Liver (tissue), 3 donors: ENCODE data around the gene KBTBD2.

Experiments
- EGR1 ChIP-seq, 2 donors: IDR thresholded peaks; 2 replicates each; pipeline ENCODE4 v1.6.1; 2016 to 2018; ENCODE audit warnings: antibody characterized with exemption in 2 of 2, low read depth in 2 of 2
- GABPA ChIP-seq, 2 donors: IDR thresholded peaks in 1 of 2; conservative IDR thresholded peaks in 1 of 2; 2 replicates each; pipeline ENCODE4 v1.6.1; 2016; ENCODE audit warnings: antibody characterized with exemption in 2 of 2, mild to moderate bottlenecking in 1 of 2, moderate library complexity in 1 of 2
- HNF4G ChIP-seq: IDR thresholded peaks from 2 replicates; pipeline ENCODE4 v1.6.1; 2016; ENCODE audit warnings: antibody characterized with exemption
- NR2F2 ChIP-seq: IDR thresholded peaks from 2 replicates; pipeline ENCODE4 v1.6.1; 2016; ENCODE audit warnings: antibody characterized with exemption
- RAD21 ChIP-seq, 2 donors: IDR thresholded peaks; 2 replicates each; pipeline ENCODE4 v1.6.1; 2016; ENCODE audit warnings: antibody characterized with exemption in 2 of 2, mild to moderate bottlenecking in 2 of 2
- RXRA ChIP-seq, 2 donors: IDR thresholded peaks; 2 replicates each; pipeline ENCODE4 v1.6.1; 2017 to 2018; ENCODE audit warnings: antibody characterized with exemption in 2 of 2, mild to moderate bottlenecking in 1 of 2
- SP1 ChIP-seq: IDR thresholded peaks from 2 replicates; pipeline ENCODE4 v1.6.1; 2018; ENCODE audit warnings: antibody characterized with exemption, mild to moderate bottlenecking
- TAF1 ChIP-seq: conservative IDR thresholded peaks from 2 replicates; pipeline ENCODE4 v1.6.1; 2016; ENCODE audit warnings: antibody characterized with exemption, mild to moderate bottlenecking
- TF ChIP-seq, protein P1 (sequence below): fragments of 150-350 bp; IDR thresholded peaks from 2 replicates; pipeline ENCODE4 v1.5.1; 2017; ENCODE audit warnings: improper control_type of control experiment, low read depth, low read length; ENCODE audit not compliant: missing input control
- TF ChIP-seq, protein P2 (sequence below): IDR thresholded peaks from 2 replicates; pipeline ENCODE4 v1.6.1; 2016; ENCODE audit warnings: antibody characterized with exemption
- TF ChIP-seq, protein P3 (sequence below): IDR thresholded peaks from 2 replicates; pipeline ENCODE4 v1.6.1; 2016; ENCODE audit warnings: antibody characterized with exemption, mild to moderate bottlenecking
- TF ChIP-seq, protein P4 (sequence below): IDR thresholded peaks from 2 replicates; pipeline ENCODE4 v1.6.1; 2016; ENCODE audit warnings: antibody characterized with exemption
- TF ChIP-seq, protein P5 (sequence below): IDR thresholded peaks from 2 replicates; pipeline ENCODE4 v1.6.1; 2016; ENCODE audit warnings: antibody characterized with exemption
- donor health status: healthy.
- donor health status: healthy.

DNA sequence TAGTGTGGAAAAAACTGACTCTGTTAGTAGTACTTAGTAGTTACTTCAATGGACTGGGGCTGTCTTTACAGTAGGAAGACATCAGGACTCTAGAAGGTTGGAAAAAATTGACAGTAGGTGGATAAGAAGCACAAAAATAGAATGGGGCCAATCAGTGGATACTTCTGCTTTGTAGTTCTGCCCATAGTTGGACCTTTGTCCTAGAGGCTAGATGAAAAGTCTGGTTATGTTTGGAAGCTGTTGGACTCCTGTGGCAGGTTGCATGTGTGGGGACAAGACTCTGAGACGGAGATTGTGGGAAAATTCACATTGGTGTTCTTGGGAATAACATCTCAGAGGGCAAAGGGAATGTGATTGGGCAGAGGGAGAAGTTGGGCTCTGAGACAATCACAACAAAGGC lies 18.6 kb upstream of the KBTBD2 start:
- TF ChIP-seq SP1 (no peak), GABPA (IDR thresholded peaks at IDR 0.05 in 1 of 2, conservative IDR thresholded peaks at IDR 0.05 in 1 of 2) (no peak), TAF1 (no peak), EGR1 (IDR thresholded peaks at IDR 0.05; ENCODE audit: low read depth in 2 of 2) (no peak), RAD21 (IDR thresholded peaks at IDR 0.05) (no peak), HNF4G (no peak), RXRA (IDR thresholded peaks at IDR 0.05) (no peak), NR2F2 (no peak)
- TF ChIP-seq, protein P1, sequence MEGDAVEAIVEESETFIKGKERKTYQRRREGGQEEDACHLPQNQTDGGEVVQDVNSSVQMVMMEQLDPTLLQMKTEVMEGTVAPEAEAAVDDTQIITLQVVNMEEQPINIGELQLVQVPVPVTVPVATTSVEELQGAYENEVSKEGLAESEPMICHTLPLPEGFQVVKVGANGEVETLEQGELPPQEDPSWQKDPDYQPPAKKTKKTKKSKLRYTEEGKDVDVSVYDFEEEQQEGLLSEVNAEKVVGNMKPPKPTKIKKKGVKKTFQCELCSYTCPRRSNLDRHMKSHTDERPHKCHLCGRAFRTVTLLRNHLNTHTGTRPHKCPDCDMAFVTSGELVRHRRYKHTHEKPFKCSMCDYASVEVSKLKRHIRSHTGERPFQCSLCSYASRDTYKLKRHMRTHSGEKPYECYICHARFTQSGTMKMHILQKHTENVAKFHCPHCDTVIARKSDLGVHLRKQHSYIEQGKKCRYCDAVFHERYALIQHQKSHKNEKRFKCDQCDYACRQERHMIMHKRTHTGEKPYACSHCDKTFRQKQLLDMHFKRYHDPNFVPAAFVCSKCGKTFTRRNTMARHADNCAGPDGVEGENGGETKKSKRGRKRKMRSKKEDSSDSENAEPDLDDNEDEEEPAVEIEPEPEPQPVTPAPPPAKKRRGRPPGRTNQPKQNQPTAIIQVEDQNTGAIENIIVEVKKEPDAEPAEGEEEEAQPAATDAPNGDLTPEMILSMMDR, result no peak
- TF ChIP-seq, protein P2, sequence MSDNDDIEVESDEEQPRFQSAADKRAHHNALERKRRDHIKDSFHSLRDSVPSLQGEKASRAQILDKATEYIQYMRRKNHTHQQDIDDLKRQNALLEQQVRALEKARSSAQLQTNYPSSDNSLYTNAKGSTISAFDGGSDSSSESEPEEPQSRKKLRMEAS, result no peak
- TF ChIP-seq, protein P3, sequence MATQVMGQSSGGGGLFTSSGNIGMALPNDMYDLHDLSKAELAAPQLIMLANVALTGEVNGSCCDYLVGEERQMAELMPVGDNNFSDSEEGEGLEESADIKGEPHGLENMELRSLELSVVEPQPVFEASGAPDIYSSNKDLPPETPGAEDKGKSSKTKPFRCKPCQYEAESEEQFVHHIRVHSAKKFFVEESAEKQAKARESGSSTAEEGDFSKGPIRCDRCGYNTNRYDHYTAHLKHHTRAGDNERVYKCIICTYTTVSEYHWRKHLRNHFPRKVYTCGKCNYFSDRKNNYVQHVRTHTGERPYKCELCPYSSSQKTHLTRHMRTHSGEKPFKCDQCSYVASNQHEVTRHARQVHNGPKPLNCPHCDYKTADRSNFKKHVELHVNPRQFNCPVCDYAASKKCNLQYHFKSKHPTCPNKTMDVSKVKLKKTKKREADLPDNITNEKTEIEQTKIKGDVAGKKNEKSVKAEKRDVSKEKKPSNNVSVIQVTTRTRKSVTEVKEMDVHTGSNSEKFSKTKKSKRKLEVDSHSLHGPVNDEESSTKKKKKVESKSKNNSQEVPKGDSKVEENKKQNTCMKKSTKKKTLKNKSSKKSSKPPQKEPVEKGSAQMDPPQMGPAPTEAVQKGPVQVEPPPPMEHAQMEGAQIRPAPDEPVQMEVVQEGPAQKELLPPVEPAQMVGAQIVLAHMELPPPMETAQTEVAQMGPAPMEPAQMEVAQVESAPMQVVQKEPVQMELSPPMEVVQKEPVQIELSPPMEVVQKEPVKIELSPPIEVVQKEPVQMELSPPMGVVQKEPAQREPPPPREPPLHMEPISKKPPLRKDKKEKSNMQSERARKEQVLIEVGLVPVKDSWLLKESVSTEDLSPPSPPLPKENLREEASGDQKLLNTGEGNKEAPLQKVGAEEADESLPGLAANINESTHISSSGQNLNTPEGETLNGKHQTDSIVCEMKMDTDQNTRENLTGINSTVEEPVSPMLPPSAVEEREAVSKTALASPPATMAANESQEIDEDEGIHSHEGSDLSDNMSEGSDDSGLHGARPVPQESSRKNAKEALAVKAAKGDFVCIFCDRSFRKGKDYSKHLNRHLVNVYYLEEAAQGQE, result no peak
- TF ChIP-seq, protein P4, sequence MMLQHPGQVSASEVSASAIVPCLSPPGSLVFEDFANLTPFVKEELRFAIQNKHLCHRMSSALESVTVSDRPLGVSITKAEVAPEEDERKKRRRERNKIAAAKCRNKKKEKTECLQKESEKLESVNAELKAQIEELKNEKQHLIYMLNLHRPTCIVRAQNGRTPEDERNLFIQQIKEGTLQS, result no peak
- TF ChIP-seq, protein P5, sequence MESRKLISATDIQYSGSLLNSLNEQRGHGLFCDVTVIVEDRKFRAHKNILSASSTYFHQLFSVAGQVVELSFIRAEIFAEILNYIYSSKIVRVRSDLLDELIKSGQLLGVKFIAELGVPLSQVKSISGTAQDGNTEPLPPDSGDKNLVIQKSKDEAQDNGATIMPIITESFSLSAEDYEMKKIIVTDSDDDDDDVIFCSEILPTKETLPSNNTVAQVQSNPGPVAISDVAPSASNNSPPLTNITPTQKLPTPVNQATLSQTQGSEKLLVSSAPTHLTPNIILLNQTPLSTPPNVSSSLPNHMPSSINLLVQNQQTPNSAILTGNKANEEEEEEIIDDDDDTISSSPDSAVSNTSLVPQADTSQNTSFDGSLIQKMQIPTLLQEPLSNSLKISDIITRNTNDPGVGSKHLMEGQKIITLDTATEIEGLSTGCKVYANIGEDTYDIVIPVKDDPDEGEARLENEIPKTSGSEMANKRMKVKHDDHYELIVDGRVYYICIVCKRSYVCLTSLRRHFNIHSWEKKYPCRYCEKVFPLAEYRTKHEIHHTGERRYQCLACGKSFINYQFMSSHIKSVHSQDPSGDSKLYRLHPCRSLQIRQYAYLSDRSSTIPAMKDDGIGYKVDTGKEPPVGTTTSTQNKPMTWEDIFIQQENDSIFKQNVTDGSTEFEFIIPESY, result no peak
